Measurements from ENCODE around the gene ROBO2.

Gene ROBO2

GRCh38 chr3:77125966-77126365, 86.1 kb downstream of the ROBO2 start:
- DNase-seq = no peak

- DNase-seq = peak; percentile 45 to 48
Observed at GRCh38 chr3:77134769-77135168, 94.9 kb downstream of the ROBO2 start.

- no peak for DNase-seq
Observed at GRCh38 chr3:77137559-77137958, 97.7 kb downstream of the ROBO2 start.

GRCh38 chr3:77139624-77140023, 99.7 kb downstream of the ROBO2 start:
- no peak for DNase-seq

- no peak for DNase-seq
Observed at GRCh38 chr3:77141423-77141822, 101.5 kb downstream of the ROBO2 start.

- no peak for DNase-seq
Observed at GRCh38 chr3:77142578-77142977, 102.7 kb downstream of the ROBO2 start.

GRCh38 chr3:77146004-77146403, 106.1 kb downstream of the ROBO2 start:
- DNase-seq = no peak

GRCh38 chr3:77147836-77148578, 108.1 kb downstream of the ROBO2 start:
- no peak for DNase-seq

GRCh38 chr3:77149382-77149781, 109.5 kb downstream of the ROBO2 start:
- no peak for DNase-seq

- DNase-seq = no peak
Observed at GRCh38 chr3:77150028-77150427, 110.1 kb downstream of the ROBO2 start.

- no peak for DNase-seq
Observed at GRCh38 chr3:77150759-77151158, 110.9 kb downstream of the ROBO2 start.

GRCh38 chr3:77158730-77159581, 119.1 kb downstream of the ROBO2 start:
- DNase-seq = no peak

GRCh38 chr3:77160931-77161497, 121.1 kb downstream of the ROBO2 start:
- DNase-seq = no peak

GRCh38 chr3:77169823-77170222, 129.9 kb downstream of the ROBO2 start:
- DNase-seq = no peak

GRCh38 chr3:77171026-77171425, 131.1 kb downstream of the ROBO2 start:
- DNase-seq = no peak

GRCh38 chr3:77179762-77180161, 139.9 kb downstream of the ROBO2 start:
- no peak for DNase-seq

- no peak for DNase-seq
Observed at GRCh38 chr3:77182341-77182740, 142.4 kb downstream of the ROBO2 start.

- no peak for DNase-seq
Observed at GRCh38 chr3:77186319-77186718, 146.4 kb downstream of the ROBO2 start.

GRCh38 chr3:77186728-77187127, 146.8 kb downstream of the ROBO2 start:
- DNase-seq = no peak

- DNase-seq = no peak
Observed at GRCh38 chr3:77188210-77188609, 148.3 kb downstream of the ROBO2 start.

- DNase-seq = no peak
Observed at GRCh38 chr3:77189258-77189657, 149.4 kb downstream of the ROBO2 start.

GRCh38 chr3:77189684-77190083, 149.8 kb downstream of the ROBO2 start:
- no peak for DNase-seq

- no peak for DNase-seq
Observed at GRCh38 chr3:77190374-77190773, 150.5 kb downstream of the ROBO2 start.

GRCh38 chr3:77191014-77191413, 151.1 kb downstream of the ROBO2 start:
- no peak for DNase-seq
